K562 (cell line): Measurements from ENCODE around the gene SLC39A3. TPM values are rescaled to one million over a fixed set of nuclear protein-coding genes. Genes with fewer than 3 reads are reported as not detected.

Source experiments
- ATF1 ChIP-seq, 2 experiments: fragments of 450-650 bp in 1 of 2; IDR thresholded peaks; 2 replicates each; pipeline ENCODE4 v1.6.1; 2016; ENCODE audit warnings: missing compliant biosample characterization in 1 of 2, missing genetic modification characterization in 1 of 2
- CBX1 ChIP-seq: sonication (generic); IDR thresholded peaks from 2 replicates; pipeline ENCODE4 v1.6.1; 2016; ENCODE audit warnings: antibody characterized with exemption, low read depth, mild to moderate bottlenecking
- CCNT2 ChIP-seq: IDR thresholded peaks from 2 replicates; pipeline ENCODE4 v1.6.1; 2011; ENCODE audit warnings: borderline replicate concordance, low read depth, mild to moderate bottlenecking, moderate library complexity, mixed read lengths, low read length; ENCODE audit not compliant: insufficient read length; ENCODE audit errors: extremely low read depth
- CXXC5 ChIP-seq: fragments of 250-450 bp; sonication (Bioruptor Pico); IDR thresholded peaks from 2 replicates; pipeline ENCODE4 v1.8.0; 2022; ENCODE audit warnings: inconsistent platforms, mild to moderate bottlenecking, moderate library complexity
- ERF ChIP-seq: fragments of 450-650 bp; formaldehyde crosslinking; IDR thresholded peaks from 2 replicates; pipeline ENCODE4 v1.4.0; 2020; ENCODE audit warnings: mild to moderate bottlenecking, mixed read lengths
- MNT ChIP-seq, 2 experiments: fragments of 450-650 bp; conservative IDR thresholded peaks; 2 replicates each; pipeline ENCODE4 v1.6.1; 2017; ENCODE audit warnings: mild to moderate bottlenecking in 2 of 2, moderate library complexity in 2 of 2
- NFYB ChIP-seq: IDR thresholded peaks from 2 replicates; pipeline ENCODE4 v1.6.1; 2011; ENCODE audit warnings: mild to moderate bottlenecking, moderate library complexity; ENCODE audit not compliant: insufficient read length; ENCODE audit errors: extremely low read depth
- POLR2AphosphoS5 ChIP-seq: IDR thresholded peaks from 2 replicates; pipeline ENCODE4 v1.6.1; 2011; ENCODE audit warnings: mild to moderate bottlenecking, low read depth, low read length, moderate library complexity; ENCODE audit not compliant: control insufficient read depth, insufficient read depth
- RAD21 ChIP-seq, 2 experiments: fragments of 250-450 bp in 1 of 2; fragments of 450-650 bp in 1 of 2; sonication (Bioruptor Pico) in 1 of 2; formaldehyde crosslinking in 1 of 2; IDR thresholded peaks in 1 of 2; conservative IDR thresholded peaks in 1 of 2; 2 replicates each; pipeline versions ENCODE4 v1.4.0 to v1.8.0; 2020 to 2022; ENCODE audit warnings: mild to moderate bottlenecking in 2 of 2, moderate library complexity in 1 of 2
- SRSF9 ChIP-seq: fragments of 200-400 bp; formaldehyde crosslinking; IDR thresholded peaks from 2 replicates; pipeline ENCODE4 v1.6.1; 2017; ENCODE audit warnings: low read depth, low read length, borderline replicate concordance
- TEAD4 ChIP-seq, 2 experiments: sonication (generic) in 1 of 2; formaldehyde crosslinking in 1 of 2; IDR thresholded peaks; 2 replicates each; pipeline versions ENCODE4 v1.6.1 to v1.8.0; 2012 to 2022; ENCODE audit warnings: borderline replicate concordance in 1 of 2, inconsistent platforms in 1 of 2, low read length in 1 of 2, mild to moderate bottlenecking in 1 of 2, missing genetic modification reagents in 1 of 2
- ZNF143 ChIP-seq: sonication (generic); formaldehyde crosslinking; IDR thresholded peaks from 2 replicates; pipeline ENCODE4 v1.9.0; 2022; ENCODE audit warnings: mild to moderate bottlenecking, missing genetic modification reagents
- polyA plus RNA-seq, 8 experiments: library from polyadenylated mRNA; depleted of rRNA in 4 of 8; stranded (reverse) in 5 of 8; unstranded in 3 of 8; fragments of >200 nt; fragmentation: Nextera tagmentation in 2 of 8; fragmentation: Illumina TruSeq in 1 of 8; extraction: Ambion mirVana in 2 of 8; extraction: Trizol in 1 of 8; gene quantifications; 2 replicates each; pipeline versions ENCODE4 v1.2.1 to v1.2.3, GENCODE V29; 2011 to 2014; ENCODE audit warnings: inconsistent platforms in 1 of 8, missing spikeins in 1 of 8
- total RNA-seq, 7 experiments: library from RNA; depleted of rRNA in 6 of 7; stranded (reverse); fragments of >200 nt in 6 of 7; fragmentation: Illumina TruSeq in 2 of 7; extraction: Trizol in 2 of 7; gene quantifications; 2 replicates each; pipeline versions ENCODE4 v1.2.1 to v1.2.3, GENCODE V29; 2011 to 2021; ENCODE audit warnings: low replicate concordance in 1 of 7
- TF ChIP-seq, protein P1 (sequence below): fragments of 250-450 bp; sonication (Bioruptor Pico); IDR thresholded peaks from 2 replicates; pipeline ENCODE4 v1.8.0; 2022; ENCODE audit warnings: inconsistent platforms, mild to moderate bottlenecking, moderate library complexity, borderline replicate concordance
- TF ChIP-seq, protein P2 (sequence below): fragments of 450-650 bp; formaldehyde crosslinking; IDR thresholded peaks from 2 replicates; pipeline ENCODE4 v1.4.0; 2020; ENCODE audit warnings: mild to moderate bottlenecking, moderate library complexity
- TF ChIP-seq, protein P3 (sequence below): sonication (generic); formaldehyde crosslinking; IDR thresholded peaks from 2 replicates; pipeline ENCODE4 v1.8.1; 2023; ENCODE audit warnings: missing genetic modification reagents, mild to moderate bottlenecking, borderline replicate concordance

Gene SLC39A3
- total and polyA plus RNA-seq, 9 of the 15 experiments (the other 6 are each of a cell fraction or from before 2014, with no cell fraction given) = 2.3 to 215 (median 127) TPM

DNA sequence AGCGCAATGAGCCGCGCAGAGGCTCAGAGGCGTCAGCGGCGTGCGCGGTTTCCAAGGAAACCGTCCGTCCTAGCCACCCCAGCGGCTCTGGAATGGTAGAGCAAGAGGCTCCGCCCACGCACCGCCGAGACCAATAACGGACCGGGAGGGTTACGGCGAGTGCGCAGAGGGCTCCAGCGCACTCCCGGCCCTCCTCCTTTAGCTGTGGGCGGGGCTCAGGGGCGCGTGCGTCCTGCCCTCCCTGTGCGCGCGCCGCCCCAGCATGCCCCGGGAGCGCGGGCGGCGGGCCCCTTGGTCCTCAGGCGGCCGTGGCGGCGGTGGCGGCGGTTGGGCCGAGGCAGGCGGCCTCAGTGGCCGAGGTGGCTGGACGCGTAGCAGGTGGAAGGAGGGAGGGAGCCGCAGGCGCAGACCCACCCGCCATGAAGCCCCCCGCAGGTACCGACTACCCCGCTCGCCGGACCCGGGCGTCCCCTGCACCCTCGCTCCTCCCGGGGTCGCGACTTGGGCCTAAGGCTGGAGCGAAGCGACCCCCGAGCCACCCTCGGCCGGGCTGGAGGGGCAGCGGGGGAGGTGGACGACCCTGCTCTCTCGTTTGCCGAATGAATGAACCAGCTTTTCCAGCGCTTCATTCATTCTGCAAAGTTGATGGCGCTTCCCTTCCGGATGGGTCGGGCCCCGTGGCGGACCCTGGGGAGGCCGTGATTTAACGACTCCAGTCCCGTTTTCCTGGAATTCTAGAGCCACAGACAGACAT lies 45.6 kb upstream of the SLC39A3 start, which contains the start of gene THOP1 (continued):
- TF ChIP-seq, protein P1, sequence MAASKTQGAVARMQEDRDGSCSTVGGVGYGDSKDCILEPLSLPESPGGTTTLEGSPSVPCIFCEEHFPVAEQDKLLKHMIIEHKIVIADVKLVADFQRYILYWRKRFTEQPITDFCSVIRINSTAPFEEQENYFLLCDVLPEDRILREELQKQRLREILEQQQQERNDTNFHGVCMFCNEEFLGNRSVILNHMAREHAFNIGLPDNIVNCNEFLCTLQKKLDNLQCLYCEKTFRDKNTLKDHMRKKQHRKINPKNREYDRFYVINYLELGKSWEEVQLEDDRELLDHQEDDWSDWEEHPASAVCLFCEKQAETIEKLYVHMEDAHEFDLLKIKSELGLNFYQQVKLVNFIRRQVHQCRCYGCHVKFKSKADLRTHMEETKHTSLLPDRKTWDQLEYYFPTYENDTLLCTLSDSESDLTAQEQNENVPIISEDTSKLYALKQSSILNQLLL (CRISPR knock-in tag) = no peak
- TF ChIP-seq, protein P2, sequence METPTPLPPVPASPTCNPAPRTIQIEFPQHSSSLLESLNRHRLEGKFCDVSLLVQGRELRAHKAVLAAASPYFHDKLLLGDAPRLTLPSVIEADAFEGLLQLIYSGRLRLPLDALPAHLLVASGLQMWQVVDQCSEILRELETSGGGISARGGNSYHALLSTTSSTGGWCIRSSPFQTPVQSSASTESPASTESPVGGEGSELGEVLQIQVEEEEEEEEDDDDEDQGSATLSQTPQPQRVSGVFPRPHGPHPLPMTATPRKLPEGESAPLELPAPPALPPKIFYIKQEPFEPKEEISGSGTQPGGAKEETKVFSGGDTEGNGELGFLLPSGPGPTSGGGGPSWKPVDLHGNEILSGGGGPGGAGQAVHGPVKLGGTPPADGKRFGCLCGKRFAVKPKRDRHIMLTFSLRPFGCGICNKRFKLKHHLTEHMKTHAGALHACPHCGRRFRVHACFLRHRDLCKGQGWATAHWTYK (CRISPR knock-in tag) = peak; percentile 29; the same call in 1 of the 2 replicates
- TF ChIP-seq, protein P3, sequence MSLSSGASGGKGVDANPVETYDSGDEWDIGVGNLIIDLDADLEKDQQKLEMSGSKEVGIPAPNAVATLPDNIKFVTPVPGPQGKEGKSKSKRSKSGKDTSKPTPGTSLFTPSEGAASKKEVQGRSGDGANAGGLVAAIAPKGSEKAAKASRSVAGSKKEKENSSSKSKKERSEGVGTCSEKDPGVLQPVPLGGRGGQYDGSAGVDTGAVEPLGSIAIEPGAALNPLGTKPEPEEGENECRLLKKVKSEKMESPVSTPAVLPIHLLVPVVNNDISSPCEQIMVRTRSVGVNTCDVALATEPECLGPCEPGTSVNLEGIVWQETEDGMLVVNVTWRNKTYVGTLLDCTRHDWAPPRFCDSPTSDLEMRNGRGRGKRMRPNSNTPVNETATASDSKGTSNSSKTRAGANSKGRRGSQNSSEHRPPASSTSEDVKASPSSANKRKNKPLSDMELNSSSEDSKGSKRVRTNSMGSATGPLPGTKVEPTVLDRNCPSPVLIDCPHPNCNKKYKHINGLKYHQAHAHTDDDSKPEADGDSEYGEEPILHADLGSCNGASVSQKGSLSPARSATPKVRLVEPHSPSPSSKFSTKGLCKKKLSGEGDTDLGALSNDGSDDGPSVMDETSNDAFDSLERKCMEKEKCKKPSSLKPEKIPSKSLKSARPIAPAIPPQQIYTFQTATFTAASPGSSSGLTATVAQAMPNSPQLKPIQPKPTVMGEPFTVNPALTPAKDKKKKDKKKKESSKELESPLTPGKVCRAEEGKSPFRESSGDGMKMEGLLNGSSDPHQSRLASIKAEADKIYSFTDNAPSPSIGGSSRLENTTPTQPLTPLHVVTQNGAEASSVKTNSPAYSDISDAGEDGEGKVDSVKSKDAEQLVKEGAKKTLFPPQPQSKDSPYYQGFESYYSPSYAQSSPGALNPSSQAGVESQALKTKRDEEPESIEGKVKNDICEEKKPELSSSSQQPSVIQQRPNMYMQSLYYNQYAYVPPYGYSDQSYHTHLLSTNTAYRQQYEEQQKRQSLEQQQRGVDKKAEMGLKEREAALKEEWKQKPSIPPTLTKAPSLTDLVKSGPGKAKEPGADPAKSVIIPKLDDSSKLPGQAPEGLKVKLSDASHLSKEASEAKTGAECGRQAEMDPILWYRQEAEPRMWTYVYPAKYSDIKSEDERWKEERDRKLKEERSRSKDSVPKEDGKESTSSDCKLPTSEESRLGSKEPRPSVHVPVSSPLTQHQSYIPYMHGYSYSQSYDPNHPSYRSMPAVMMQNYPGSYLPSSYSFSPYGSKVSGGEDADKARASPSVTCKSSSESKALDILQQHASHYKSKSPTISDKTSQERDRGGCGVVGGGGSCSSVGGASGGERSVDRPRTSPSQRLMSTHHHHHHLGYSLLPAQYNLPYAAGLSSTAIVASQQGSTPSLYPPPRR (CRISPR knock-in tag) = 0 out of 2 replicates have a peak, but pooled peaks have one; percentile 58
- peak; percentile 82 for TF ChIP-seq CCNT2
- no peak for TF ChIP-seq SRSF9
- peak; percentile 75 to 90 for TF ChIP-seq MNT (conservative IDR thresholded peaks at IDR 0.05)
- TF ChIP-seq ERF = peak; percentile 85; the same call in 1 of the 2 replicates
- no peak for TF ChIP-seq RAD21 (CRISPR knock-in tag; conservative IDR thresholded peaks at IDR 0.05 in 1 of 2, IDR thresholded peaks at IDR 0.05 in 1 of 2)
- 0 out of 2 replicates have a peak, but pooled peaks have one; percentile 81 for TF ChIP-seq CBX1
- no peak for TF ChIP-seq TEAD4 (IDR thresholded peaks at IDR 0.05; ENCODE audit: low read length)
- TF ChIP-seq TEAD4 (CRISPR knock-in tag; IDR thresholded peaks at IDR 0.05; ENCODE audit: borderline replicate concordance) = no peak
- TF ChIP-seq ZNF143 (CRISPR knock-in tag) = peak; percentile 73
- TF ChIP-seq NFYB = peak; percentile 15
- no peak for TF ChIP-seq ATF1 (CRISPR knock-in tag; IDR thresholded peaks at IDR 0.05)
- TF ChIP-seq ATF1 (tag; IDR thresholded peaks at IDR 0.05) = peak; percentile 77
- TF ChIP-seq CXXC5 (CRISPR knock-in tag) = peak; percentile 80
- peak; percentile 77 for TF ChIP-seq POLR2AphosphoS5
